HepG2 (cell line): ENCODE results near the gene NSF.

Experiments
- CHD2 ChIP-seq: IDR thresholded peaks from 2 replicates; pipeline ENCODE4 v1.6.1; 2011; ENCODE audit warnings: low read depth, low read length, improper control_type of control experiment
- CTCF ChIP-seq: sonication (generic); formaldehyde crosslinking; IDR thresholded peaks from 2 replicates; pipeline ENCODE4 v1.5.0; 2020; ENCODE audit warnings: mild to moderate bottlenecking, missing genetic modification reagents, moderate library complexity
- GTF2F1 ChIP-seq: fragments of 150-350 bp; IDR thresholded peaks from 2 replicates; pipeline ENCODE4 v1.6.1; 2014; ENCODE audit warnings: low read length
- MED1 ChIP-seq: sonication (generic); formaldehyde crosslinking; IDR thresholded peaks from 2 replicates; pipeline ENCODE4 v1.4.0; 2020; ENCODE audit warnings: missing genetic modification reagents
- MYC ChIP-seq: sonication (generic); formaldehyde crosslinking; IDR thresholded peaks from 2 replicates; pipeline ENCODE4 v1.9.0; 2021; ENCODE audit warnings: missing genetic modification reagents, borderline replicate concordance
- NR3C1 ChIP-seq: sonication (generic); formaldehyde crosslinking; IDR thresholded peaks from 2 replicates; pipeline ENCODE4 v1.4.0; 2020; ENCODE audit warnings: missing genetic modification reagents
- ZBTB21 ChIP-seq: sonication (generic); formaldehyde crosslinking; IDR thresholded peaks from 2 replicates; pipeline ENCODE4 v1.4.0; 2020; ENCODE audit warnings: missing genetic modification reagents
- ZBTB8A ChIP-seq: sonication (generic); formaldehyde crosslinking; IDR thresholded peaks from 2 replicates; pipeline ENCODE4 v1.4.0; 2020; ENCODE audit warnings: mild to moderate bottlenecking, low read depth, missing genetic modification reagents, borderline replicate concordance
- ZNF124 ChIP-seq: sonication (generic); formaldehyde crosslinking; IDR thresholded peaks from 2 replicates; pipeline ENCODE4 v1.4.0; 2020; ENCODE audit warnings: missing genetic modification reagents
- ZNF800 ChIP-seq: sonication (generic); formaldehyde crosslinking; IDR thresholded peaks from 2 replicates; pipeline ENCODE4 v1.4.0; 2020; ENCODE audit warnings: missing genetic modification reagents

- TF ChIP-seq ZBTB8A (no peak), MED1 (CRISPR knock-in tag) (no peak), GTF2F1 (no peak), MYC (CRISPR knock-in tag) (no peak), ZNF124 (no peak), CHD2 (no peak), ZBTB21 (CRISPR knock-in tag) (no peak), CTCF (CRISPR knock-in tag) (no peak), ZNF800 (CRISPR knock-in tag) (no peak), NR3C1 (CRISPR knock-in tag) (no peak)
Measured at GRCh38 chr17:46787478-46787877, 197.0 kb downstream of the NSF start.
